Cerebellar nuclear complex (tissue), 1 donor: ENCODE data around the gene SLC38A11.
"Not testable (repeated sequence)": the region's sequence is repeated elsewhere in the genome, so short reads cannot be mapped to it uniquely, and the experiment has no call there.

Experiments used
- DNase-seq, 2 experiments: peaks; one replicate each; lab custom pipeline; 2025; lab: John Stamatoyannopoulos, UW

Gene SLC38A11

GRCh38 chr2:164954954-164955701, at the start of gene SLC38A11:
TSS of gene SLC38A11 (minus strand) at chr2:164955525. CDS start at chr2:164955247, 278 bp downstream.
- no peak for DNase-seq

GRCh38 chr2:165003443-165004130, 48.3 kb upstream of the SLC38A11 start:
- DNase-seq, result no peak

GRCh38 chr2:165002638-165003037, 47.3 kb upstream of the SLC38A11 start:
- DNase-seq, result no peak

- DNase-seq, result not testable (repeated sequence)
Measured at GRCh38 chr2:164994664-164995299, 39.5 kb upstream of the SLC38A11 start.

GRCh38 chr2:164993287-164994016, 38.1 kb upstream of the SLC38A11 start:
- DNase-seq, result no peak

GRCh38 chr2:164992818-164993217, 37.5 kb upstream of the SLC38A11 start:
- peak; percentile 10 to 27 for DNase-seq

- not testable (repeated sequence) for DNase-seq
Measured at GRCh38 chr2:164992093-164992454, 36.7 kb upstream of the SLC38A11 start.

GRCh38 chr2:164991361-164992092, 36.2 kb upstream of the SLC38A11 start:
- not testable (repeated sequence) for DNase-seq

GRCh38 chr2:164990953-164991352, 35.6 kb upstream of the SLC38A11 start:
- DNase-seq, result not testable (repeated sequence)

- not testable (repeated sequence) for DNase-seq
Measured at GRCh38 chr2:164988805-164989204, 33.5 kb upstream of the SLC38A11 start.

GRCh38 chr2:164986027-164986426, 30.7 kb upstream of the SLC38A11 start:
- DNase-seq, result not testable (repeated sequence)

GRCh38 chr2:164984428-164984827, 29.1 kb upstream of the SLC38A11 start:
- no peak for DNase-seq

- DNase-seq, result no peak
Measured at GRCh38 chr2:164981217-164981990, 26.1 kb upstream of the SLC38A11 start.

GRCh38 chr2:164980688-164981087, 25.4 kb upstream of the SLC38A11 start:
- not testable (repeated sequence) for DNase-seq

- no peak for DNase-seq
Measured at GRCh38 chr2:164979113-164979512, 23.8 kb upstream of the SLC38A11 start.

- DNase-seq, result not testable (repeated sequence)
Measured at GRCh38 chr2:164976875-164977470, 21.6 kb upstream of the SLC38A11 start.

GRCh38 chr2:164976301-164976700, 21.0 kb upstream of the SLC38A11 start:
- no peak for DNase-seq

GRCh38 chr2:164975891-164976290, 20.6 kb upstream of the SLC38A11 start:
- DNase-seq, result no peak

GRCh38 chr2:164974221-164974620, 18.9 kb upstream of the SLC38A11 start:
- no peak for DNase-seq

- no peak for DNase-seq
Measured at GRCh38 chr2:164972216-164972615, 16.9 kb upstream of the SLC38A11 start.
